Liver (tissue), 9 donors: ENCODE results near the gene SPO11. TPM values are rescaled to one million over a fixed set of nuclear protein-coding genes. Genes with fewer than 3 reads are reported as not detected.
"Not testable (repeated sequence)": the region's sequence is repeated elsewhere in the genome, so short reads cannot be mapped to it uniquely, and the experiment has no call there.

Experiments used
- DNase-seq: peaks from one replicate; pipeline ENCODE4 v3.0.0-alpha.2; 2017; ENCODE audit warnings: low spot score
- H3K27ac ChIP-seq, 2 donors: one replicate each; pipeline ENCODE4 v1.7.0; 2013; ENCODE audit warnings: inconsistent platforms in 2 of 2, low read length in 2 of 2, control low read depth in 1 of 2, low read depth in 1 of 2, mild to moderate bottlenecking in 1 of 2
- H3K27me3 ChIP-seq, 4 donors: one replicate each; pipeline versions ENCODE4 v1.6.1 to v1.7.0; 2013; ENCODE audit warnings: low read length in 3 of 4, inconsistent platforms in 1 of 4, mild to moderate bottlenecking in 1 of 4, moderate library complexity in 1 of 4; ENCODE audit not compliant: control insufficient read depth in 4 of 4, insufficient read depth in 4 of 4
- H3K36me3 ChIP-seq, 4 donors: one replicate each; pipeline versions ENCODE4 v1.6.1 to v1.7.0; 2013; ENCODE audit warnings: low read length in 3 of 4, mild to moderate bottlenecking in 3 of 4, low read depth in 1 of 4, moderate library complexity in 1 of 4; ENCODE audit not compliant: control insufficient read depth in 4 of 4, insufficient read depth in 3 of 4
- H3K4me1 ChIP-seq, 4 donors: one replicate each; pipeline versions ENCODE4 v1.6.1 to v1.7.0; 2013; ENCODE audit warnings: low read length in 3 of 4, mild to moderate bottlenecking in 3 of 4, moderate library complexity in 1 of 4; ENCODE audit not compliant: control insufficient read depth in 4 of 4, insufficient read depth in 4 of 4
- H3K4me3 ChIP-seq, 3 donors: one replicate each; pipeline versions ENCODE4 v1.6.1 to v1.7.0; 2013; ENCODE audit warnings: low read length in 3 of 3, control low read depth in 1 of 3, low read depth in 1 of 3, mild to moderate bottlenecking in 1 of 3
- H3K9ac ChIP-seq, 2 donors: one replicate each; pipeline ENCODE4 v1.7.0; 2013; ENCODE audit warnings: low read length in 2 of 2, mild to moderate bottlenecking in 2 of 2, moderate library complexity in 2 of 2, control low read depth in 1 of 2, low read depth in 1 of 2
- H3K9me3 ChIP-seq, 4 donors: one replicate each; pipeline versions ENCODE4 v1.6.1 to v1.7.0; 2013; ENCODE audit warnings: low read length in 3 of 4; ENCODE audit not compliant: control insufficient read depth in 4 of 4
- FOXA1 ChIP-seq: IDR thresholded peaks from 2 replicates; pipeline ENCODE4 v1.6.1; 2016; ENCODE audit warnings: antibody characterized with exemption
- GABPA ChIP-seq, 2 donors: IDR thresholded peaks in 1 of 2; conservative IDR thresholded peaks in 1 of 2; 2 replicates each; pipeline ENCODE4 v1.6.1; 2016; ENCODE audit warnings: antibody characterized with exemption in 2 of 2, mild to moderate bottlenecking in 1 of 2, moderate library complexity in 1 of 2
- JUND ChIP-seq, 2 donors: IDR thresholded peaks; 2 replicates each; pipeline ENCODE4 v1.6.1; 2016; ENCODE audit warnings: antibody characterized with exemption in 2 of 2
- NR2F2 ChIP-seq: IDR thresholded peaks from 2 replicates; pipeline ENCODE4 v1.6.1; 2016; ENCODE audit warnings: antibody characterized with exemption
- RAD21 ChIP-seq, 2 donors: IDR thresholded peaks; 2 replicates each; pipeline ENCODE4 v1.6.1; 2016; ENCODE audit warnings: antibody characterized with exemption in 2 of 2, mild to moderate bottlenecking in 2 of 2
- TAF1 ChIP-seq: conservative IDR thresholded peaks from 2 replicates; pipeline ENCODE4 v1.6.1; 2016; ENCODE audit warnings: antibody characterized with exemption, mild to moderate bottlenecking
- YY1 ChIP-seq: IDR thresholded peaks from 2 replicates; pipeline ENCODE4 v1.6.1; 2016; ENCODE audit warnings: antibody characterized with exemption, mild to moderate bottlenecking
- WGBS: extraction: QIAGEN DNeasy Blood & Tissue Kit; methylation state at CpG from one replicate; pipeline ENCODE4 v1.1.7; 2013; 5-methylcytosine and 5-hydroxymethylcytosine counted together
- polyA plus RNA-seq, 2 donors: library from polyadenylated mRNA; stranded (reverse) in 1 of 2; unstranded in 1 of 2; fragments of 200-250 nt in 1 of 2; fragments of >200 nt in 1 of 2; fragmentation: Nextera tagmentation in 1 of 2; extraction: Ambion mirVana in 1 of 2; gene quantifications; one replicate each; pipeline versions ENCODE4 v1.2.1 to v1.2.3, GENCODE V29; 2013 to 2015
- total RNA-seq, 2 donors: library from RNA; depleted of rRNA; stranded (reverse); fragments of >200 nt; gene quantifications; one replicate each; pipeline ENCODE4 v1.2.3, GENCODE V29; 2014
- TF ChIP-seq, protein P1 (sequence below): IDR thresholded peaks from 2 replicates; pipeline ENCODE4 v1.6.1; 2016; ENCODE audit warnings: antibody characterized with exemption
- TF ChIP-seq, protein P2 (sequence below): fragments of 150-350 bp; IDR thresholded peaks from 2 replicates; pipeline ENCODE4 v1.5.1; 2017; ENCODE audit warnings: improper control_type of control experiment, low read depth, low read length; ENCODE audit not compliant: missing input control
- TF ChIP-seq, protein P3 (sequence below): IDR thresholded peaks from 2 replicates; pipeline ENCODE4 v1.6.1; 2016; ENCODE audit warnings: antibody characterized with exemption
- TF ChIP-seq, protein P4 (sequence below): IDR thresholded peaks from 2 replicates; pipeline ENCODE4 v1.6.1; 2016; ENCODE audit warnings: antibody characterized with exemption
- donor health status: healthy.
- donor health status: healthy.
- donor health status: healthy.
- donor health status: healthy.
- donor health status: healthy.

SPO11 gene
- total and polyA plus RNA-seq, 4 donors = not detected

DNA sequence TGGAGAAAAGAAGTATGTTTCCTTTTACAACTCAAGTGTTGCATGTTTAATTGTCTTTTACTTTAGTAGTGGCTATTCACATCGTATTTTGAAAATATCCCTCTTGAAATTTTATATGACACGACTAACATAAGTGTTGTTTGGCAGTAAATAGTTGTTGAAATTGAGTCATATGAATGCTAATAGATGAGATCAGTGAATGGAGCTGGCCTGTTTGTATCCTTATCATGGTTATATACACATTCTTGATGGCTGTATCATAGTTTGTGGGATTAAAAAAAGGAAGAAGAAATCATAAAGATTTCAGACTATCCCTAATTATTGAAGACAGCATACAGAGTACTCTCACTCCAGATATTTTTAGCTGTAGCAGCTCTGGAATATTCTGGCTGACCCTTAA lies 13.2 kb downstream of the SPO11 start:
- Histone ChIP-seq H3K27me3 (peaks cover 0 to 7% (median 0%) of the 10 kb centered on the region in 4 donors), H3K36me3 (no peaks in the 10 kb centered on the region), H3K27ac (no peak overlapping the region), H3K9me3 (no peaks in the 10 kb centered on the region), H3K4me1 (no peaks in the 10 kb centered on the region), H3K9ac (no peak overlapping the region), H3K4me3 (no peak overlapping the region)
- no peak for DNase-seq
- TF ChIP-seq NR2F2 = no peak
- 29% methylated on average over 2 of the region's 2 CpGs for WGBS

DNA sequence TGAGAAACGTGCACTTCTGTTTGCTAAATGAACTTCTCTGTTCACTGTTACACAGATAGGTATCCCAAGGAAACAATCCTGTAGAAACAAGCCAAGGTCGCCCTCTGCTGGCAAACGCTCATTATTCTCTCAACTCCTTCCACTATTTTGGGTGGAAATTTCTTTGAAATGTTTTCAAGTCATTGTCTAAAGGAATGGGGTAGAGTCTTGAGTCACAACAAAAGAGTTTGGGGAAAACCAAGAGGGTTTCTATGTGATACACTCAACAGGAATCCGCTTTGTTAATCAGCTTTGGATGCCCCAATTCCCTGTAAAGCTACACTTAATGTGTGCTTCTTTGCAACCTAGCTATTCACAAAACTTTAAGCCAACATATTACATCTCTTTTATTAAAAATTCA lies 16.9 kb downstream of the SPO11 start:
- Histone ChIP-seq H3K9ac (no peak overlapping the region), H3K9me3 (no peaks in the 10 kb centered on the region), H3K27me3 (peaks cover 0 to 7% (median 0%) of the 10 kb centered on the region in 4 donors), H3K4me3 (no peak overlapping the region), H3K36me3 (no peaks in the 10 kb centered on the region), H3K4me1 (peaks cover 0 to 1% (median under 1%) of the 10 kb centered on the region in 4 donors), H3K27ac (no peak overlapping the region)
- 1% methylated on average over 4 of the region's 4 CpGs for WGBS
- DNase-seq = peak; percentile 72
- TF ChIP-seq FOXA1 (no peak), RAD21 (IDR thresholded peaks at IDR 0.05) (peak; percentile 90)
- TF ChIP-seq, protein P1, sequence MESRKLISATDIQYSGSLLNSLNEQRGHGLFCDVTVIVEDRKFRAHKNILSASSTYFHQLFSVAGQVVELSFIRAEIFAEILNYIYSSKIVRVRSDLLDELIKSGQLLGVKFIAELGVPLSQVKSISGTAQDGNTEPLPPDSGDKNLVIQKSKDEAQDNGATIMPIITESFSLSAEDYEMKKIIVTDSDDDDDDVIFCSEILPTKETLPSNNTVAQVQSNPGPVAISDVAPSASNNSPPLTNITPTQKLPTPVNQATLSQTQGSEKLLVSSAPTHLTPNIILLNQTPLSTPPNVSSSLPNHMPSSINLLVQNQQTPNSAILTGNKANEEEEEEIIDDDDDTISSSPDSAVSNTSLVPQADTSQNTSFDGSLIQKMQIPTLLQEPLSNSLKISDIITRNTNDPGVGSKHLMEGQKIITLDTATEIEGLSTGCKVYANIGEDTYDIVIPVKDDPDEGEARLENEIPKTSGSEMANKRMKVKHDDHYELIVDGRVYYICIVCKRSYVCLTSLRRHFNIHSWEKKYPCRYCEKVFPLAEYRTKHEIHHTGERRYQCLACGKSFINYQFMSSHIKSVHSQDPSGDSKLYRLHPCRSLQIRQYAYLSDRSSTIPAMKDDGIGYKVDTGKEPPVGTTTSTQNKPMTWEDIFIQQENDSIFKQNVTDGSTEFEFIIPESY = no peak
- TF ChIP-seq, protein P2, sequence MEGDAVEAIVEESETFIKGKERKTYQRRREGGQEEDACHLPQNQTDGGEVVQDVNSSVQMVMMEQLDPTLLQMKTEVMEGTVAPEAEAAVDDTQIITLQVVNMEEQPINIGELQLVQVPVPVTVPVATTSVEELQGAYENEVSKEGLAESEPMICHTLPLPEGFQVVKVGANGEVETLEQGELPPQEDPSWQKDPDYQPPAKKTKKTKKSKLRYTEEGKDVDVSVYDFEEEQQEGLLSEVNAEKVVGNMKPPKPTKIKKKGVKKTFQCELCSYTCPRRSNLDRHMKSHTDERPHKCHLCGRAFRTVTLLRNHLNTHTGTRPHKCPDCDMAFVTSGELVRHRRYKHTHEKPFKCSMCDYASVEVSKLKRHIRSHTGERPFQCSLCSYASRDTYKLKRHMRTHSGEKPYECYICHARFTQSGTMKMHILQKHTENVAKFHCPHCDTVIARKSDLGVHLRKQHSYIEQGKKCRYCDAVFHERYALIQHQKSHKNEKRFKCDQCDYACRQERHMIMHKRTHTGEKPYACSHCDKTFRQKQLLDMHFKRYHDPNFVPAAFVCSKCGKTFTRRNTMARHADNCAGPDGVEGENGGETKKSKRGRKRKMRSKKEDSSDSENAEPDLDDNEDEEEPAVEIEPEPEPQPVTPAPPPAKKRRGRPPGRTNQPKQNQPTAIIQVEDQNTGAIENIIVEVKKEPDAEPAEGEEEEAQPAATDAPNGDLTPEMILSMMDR = peak; percentile 75

DNA sequence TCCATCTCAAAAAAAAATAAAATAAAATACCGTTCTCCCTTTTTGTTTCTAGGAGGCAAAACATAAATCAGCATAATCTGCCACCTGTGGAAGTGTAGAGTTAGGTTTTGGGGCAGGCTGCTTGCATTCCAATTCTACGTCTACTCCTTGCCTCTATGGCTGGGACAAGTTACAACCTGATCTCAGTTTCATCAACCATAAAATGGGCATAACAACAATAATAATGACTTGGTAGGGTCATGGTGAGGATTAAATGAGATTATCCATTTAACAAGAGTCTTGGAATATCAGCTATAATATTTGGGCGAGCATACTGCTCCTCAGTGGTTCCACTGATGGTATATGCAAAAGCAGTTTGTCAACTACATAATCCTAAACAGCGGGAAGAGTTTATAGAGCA lies 17.8 kb downstream of the SPO11 start:
- Histone ChIP-seq H3K9me3 (no peaks in the 10 kb centered on the region), H3K27me3 (peaks cover 0 to 7% (median 0%) of the 10 kb centered on the region in 4 donors), H3K4me1 (peaks cover 4 to 10% (median 8%) of the 10 kb centered on the region in 4 donors), H3K4me3 (no peak overlapping the region), H3K27ac (no peak overlapping the region), H3K9ac (no peak overlapping the region), H3K36me3 (no peaks in the 10 kb centered on the region)
- TF ChIP-seq NR2F2 (no peak), FOXA1 (no peak), YY1 (no peak), JUND (IDR thresholded peaks at IDR 0.05) (no peak), TAF1 (no peak), GABPA (IDR thresholded peaks at IDR 0.05 in 1 of 2, conservative IDR thresholded peaks at IDR 0.05 in 1 of 2) (no peak)
- TF ChIP-seq, protein P1 = no peak
- TF ChIP-seq, protein P2 = no peak
- TF ChIP-seq, protein P3, sequence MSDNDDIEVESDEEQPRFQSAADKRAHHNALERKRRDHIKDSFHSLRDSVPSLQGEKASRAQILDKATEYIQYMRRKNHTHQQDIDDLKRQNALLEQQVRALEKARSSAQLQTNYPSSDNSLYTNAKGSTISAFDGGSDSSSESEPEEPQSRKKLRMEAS = no peak
- TF ChIP-seq, protein P4, sequence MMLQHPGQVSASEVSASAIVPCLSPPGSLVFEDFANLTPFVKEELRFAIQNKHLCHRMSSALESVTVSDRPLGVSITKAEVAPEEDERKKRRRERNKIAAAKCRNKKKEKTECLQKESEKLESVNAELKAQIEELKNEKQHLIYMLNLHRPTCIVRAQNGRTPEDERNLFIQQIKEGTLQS = no peak
- WGBS = 74% methylated on average over 4 of the region's 4 CpGs
- DNase-seq = no peak

DNA sequence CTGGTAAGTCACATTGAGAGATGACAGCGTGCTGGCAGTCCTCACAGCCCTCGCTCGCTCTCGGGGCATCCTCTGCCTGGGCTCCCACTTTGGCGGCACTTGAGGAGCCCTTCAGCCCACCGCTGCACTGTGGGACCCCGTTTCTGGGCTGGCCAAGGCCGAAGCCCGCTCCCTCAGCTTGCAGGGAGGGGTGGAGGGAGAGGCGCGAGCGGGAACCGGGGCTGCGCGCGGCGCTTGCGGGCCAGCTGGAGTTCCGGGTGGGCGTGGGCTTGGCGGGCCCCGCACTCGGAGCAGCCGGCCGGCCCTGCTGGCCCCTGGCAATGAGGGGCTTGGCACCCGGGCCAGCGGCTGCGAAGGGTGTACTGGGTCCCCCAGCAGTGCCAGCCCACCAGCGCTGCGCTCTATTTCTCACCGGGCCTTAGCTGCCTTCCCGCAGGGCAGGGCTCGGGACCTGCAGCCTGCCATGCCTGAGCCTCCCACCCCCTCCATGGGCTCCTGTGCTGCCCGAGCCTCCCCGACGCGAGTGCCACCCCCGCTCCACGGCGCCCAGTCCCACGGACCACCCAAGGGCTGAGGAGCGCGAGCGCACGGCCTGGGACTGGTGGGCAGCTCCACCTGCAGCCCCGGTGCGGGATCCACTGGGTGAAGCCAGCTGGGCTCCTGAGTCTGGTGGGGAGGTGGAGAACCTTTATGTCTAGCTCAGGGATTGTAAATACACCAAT lies 18.8 kb downstream of the SPO11 start:
- not testable (repeated sequence) for H3K4me3 ChIP-seq, H3K9me3 ChIP-seq, H3K27me3 ChIP-seq, H3K9ac ChIP-seq, DNase-seq, H3K27ac ChIP-seq, H3K36me3 ChIP-seq
- 67% methylated on average over 47 of the region's 47 CpGs for WGBS
- peaks cover 4 to 14% (median 10%) of the 10 kb centered on the region in 4 donors for H3K4me1 ChIP-seq
